Body of pancreas (tissue), 4 donors: Measurements from ENCODE around the gene ERC1. TPM values are rescaled to one million over a fixed set of nuclear protein-coding genes. Genes with fewer than 3 reads are reported as not detected.

Experiments used
- ATAC-seq: fragments of 150-250 bp; one replicate; pipeline ENCODE4 v1.9.1; 2016
- DNase-seq, 4 donors: peaks; one replicate each; pipeline ENCODE4 v3.0.0-alpha.2; 2019
- H3K27ac ChIP-seq, 4 donors: fragments of 200-600 bp; sonication (generic); 1 replicate in 3 of 4; 2 replicates in 1 of 4; pipeline versions ENCODE4 v1.5.1 to v1.6.1; 2016 to 2019; ENCODE audit warnings: mild to moderate bottlenecking in 1 of 4, mixed read lengths in 1 of 4, moderate library complexity in 1 of 4
- H3K27me3 ChIP-seq, 2 donors: fragments of 200-600 bp; sonication (generic); one replicate each; pipeline ENCODE4 v1.6.0; 2016; ENCODE audit warnings: mild to moderate bottlenecking in 1 of 2
- H3K36me3 ChIP-seq, 2 donors: fragments of 200-600 bp; sonication (generic); replicated peaks in 1 of 2; 2 replicates each; pipeline ENCODE4 v1.5.1; 2016; ENCODE audit warnings: low read depth in 2 of 2; ENCODE audit not compliant: insufficient read depth in 1 of 2
- H3K4me1 ChIP-seq: fragments of 200-600 bp; sonication (generic); one replicate; pipeline ENCODE4 v1.6.0; 2016
- H3K4me3 ChIP-seq, 2 donors: fragments of 200-600 bp; sonication (generic); 1 replicate in 1 of 2; 2 replicates in 1 of 2; pipeline ENCODE4 v1.5.1; 2016 to 2019
- H3K9me3 ChIP-seq, 3 donors: fragments of 200-600 bp; sonication (generic); 1 replicate in 2 of 3; 2 replicates in 1 of 3; pipeline ENCODE4 v1.5.1; 2016
- POLR2A ChIP-seq, 3 donors: fragments of 450-650 bp; IDR thresholded peaks; one replicate each; pipeline ENCODE4 v1.6.1; 2016; ENCODE audit warnings: antibody characterized with exemption in 3 of 3, mild to moderate bottlenecking in 2 of 3
- WGBS, 2 donors: methylation state at CpG; one replicate each; pipeline ENCODE4 v1.1.5; 2017; 5-methylcytosine and 5-hydroxymethylcytosine counted together
- intact Hi-C: fragments of 100-400 bp; cut with DNase I; formaldehyde crosslinking; loops from one replicate; pipeline ENCODE4 v1.15.1; 2023
- total RNA-seq, 2 donors: library from RNA; depleted of rRNA; stranded (reverse); fragments of >200 nt; gene quantifications; one replicate each; pipeline ENCODE4 v1.1.0, GENCODE V29; 2016
- TF ChIP-seq, protein P1 (sequence below), 7 experiments: fragments of 450-650 bp in 4 of 7; fragments of 200-600 bp in 3 of 7; sonication (generic) in 3 of 7; IDR thresholded peaks; one replicate each; pipeline ENCODE4 v1.5.1; 2016 to 2019; ENCODE audit warnings: antibody characterized with exemption in 7 of 7

Gene ERC1
- total RNA-seq, 2 donors from 2014 or later: 20.8 to 29.0 TPM

DNA sequence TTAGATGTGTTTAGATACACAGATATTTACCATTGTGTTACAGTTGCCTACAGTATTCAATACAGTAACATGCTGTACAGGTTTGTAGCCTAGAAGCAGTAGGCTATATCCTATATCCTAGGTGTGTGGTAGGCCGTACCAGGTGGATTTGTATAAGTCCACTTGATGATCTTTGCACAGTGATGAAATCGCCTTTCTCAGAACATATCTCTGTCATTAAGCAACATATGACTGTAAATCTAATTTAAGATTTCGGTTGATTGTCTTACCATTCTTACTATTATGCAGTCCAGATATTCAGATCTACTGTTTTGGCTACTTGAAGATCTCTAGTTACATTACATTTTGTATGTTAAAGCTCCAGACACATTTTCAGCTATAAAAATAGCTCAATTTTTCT is 39.8 kb downstream of the ERC1 start:
- Histone ChIP-seq H3K27me3 (no peaks in the 10 kb centered on the region), H3K27ac (no peak overlapping the region), H3K9me3 (no peaks in the 10 kb centered on the region), H3K36me3 (no peaks in the 10 kb centered on the region), H3K4me3 (no peak overlapping the region), H3K4me1 (no peaks in the 10 kb centered on the region)
- DNase-seq (no peak), ATAC-seq (no peak)
- WGBS, 2 donors: 91 to 97% methylated on average over 3 of the region's 3 CpGs
- intact Hi-C loops: no loop called here
- no peak for TF ChIP-seq POLR2A (IDR thresholded peaks at IDR 0.05)
- TF ChIP-seq, protein P1, sequence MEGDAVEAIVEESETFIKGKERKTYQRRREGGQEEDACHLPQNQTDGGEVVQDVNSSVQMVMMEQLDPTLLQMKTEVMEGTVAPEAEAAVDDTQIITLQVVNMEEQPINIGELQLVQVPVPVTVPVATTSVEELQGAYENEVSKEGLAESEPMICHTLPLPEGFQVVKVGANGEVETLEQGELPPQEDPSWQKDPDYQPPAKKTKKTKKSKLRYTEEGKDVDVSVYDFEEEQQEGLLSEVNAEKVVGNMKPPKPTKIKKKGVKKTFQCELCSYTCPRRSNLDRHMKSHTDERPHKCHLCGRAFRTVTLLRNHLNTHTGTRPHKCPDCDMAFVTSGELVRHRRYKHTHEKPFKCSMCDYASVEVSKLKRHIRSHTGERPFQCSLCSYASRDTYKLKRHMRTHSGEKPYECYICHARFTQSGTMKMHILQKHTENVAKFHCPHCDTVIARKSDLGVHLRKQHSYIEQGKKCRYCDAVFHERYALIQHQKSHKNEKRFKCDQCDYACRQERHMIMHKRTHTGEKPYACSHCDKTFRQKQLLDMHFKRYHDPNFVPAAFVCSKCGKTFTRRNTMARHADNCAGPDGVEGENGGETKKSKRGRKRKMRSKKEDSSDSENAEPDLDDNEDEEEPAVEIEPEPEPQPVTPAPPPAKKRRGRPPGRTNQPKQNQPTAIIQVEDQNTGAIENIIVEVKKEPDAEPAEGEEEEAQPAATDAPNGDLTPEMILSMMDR (IDR thresholded peaks at IDR 0.05): no peak

DNA sequence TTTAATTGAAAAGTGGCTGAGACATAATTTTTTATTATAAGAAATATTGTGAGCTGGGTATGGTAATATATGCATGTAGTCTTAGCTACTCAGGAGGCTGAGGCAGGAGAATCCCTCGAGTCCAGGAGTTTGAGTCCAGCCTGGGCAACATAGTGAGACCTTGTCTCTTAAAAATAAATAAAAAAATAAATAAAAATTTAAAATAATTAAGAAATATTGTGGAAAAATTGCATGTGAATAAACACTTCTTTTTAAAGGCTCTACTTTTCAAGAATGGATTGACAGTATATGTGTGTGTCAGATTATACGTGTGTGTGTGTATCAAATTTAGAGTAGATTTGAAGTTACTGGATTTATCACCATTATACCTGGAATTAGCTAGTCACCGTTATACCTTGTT is 43.2 kb downstream of the ERC1 start:
- 98 to 99% methylated on average over 3 of the region's 3 CpGs for WGBS, 2 donors
- no peak overlapping the region for H3K27ac ChIP-seq
- DNase-seq: no peak
- TF ChIP-seq, protein P1 (IDR thresholded peaks at IDR 0.05): no peak
- TF ChIP-seq POLR2A (IDR thresholded peaks at IDR 0.05): no peak
- no peaks in the 10 kb centered on the region for H3K9me3 ChIP-seq
- no peaks in the 10 kb centered on the region for H3K36me3 ChIP-seq
- no peak overlapping the region for H3K4me3 ChIP-seq
- H3K27me3 ChIP-seq: no peaks in the 10 kb centered on the region
- intact Hi-C loops: no loop called here
- H3K4me1 ChIP-seq: peaks cover 6% of the 10 kb centered on the region
- no peak for ATAC-seq

DNA sequence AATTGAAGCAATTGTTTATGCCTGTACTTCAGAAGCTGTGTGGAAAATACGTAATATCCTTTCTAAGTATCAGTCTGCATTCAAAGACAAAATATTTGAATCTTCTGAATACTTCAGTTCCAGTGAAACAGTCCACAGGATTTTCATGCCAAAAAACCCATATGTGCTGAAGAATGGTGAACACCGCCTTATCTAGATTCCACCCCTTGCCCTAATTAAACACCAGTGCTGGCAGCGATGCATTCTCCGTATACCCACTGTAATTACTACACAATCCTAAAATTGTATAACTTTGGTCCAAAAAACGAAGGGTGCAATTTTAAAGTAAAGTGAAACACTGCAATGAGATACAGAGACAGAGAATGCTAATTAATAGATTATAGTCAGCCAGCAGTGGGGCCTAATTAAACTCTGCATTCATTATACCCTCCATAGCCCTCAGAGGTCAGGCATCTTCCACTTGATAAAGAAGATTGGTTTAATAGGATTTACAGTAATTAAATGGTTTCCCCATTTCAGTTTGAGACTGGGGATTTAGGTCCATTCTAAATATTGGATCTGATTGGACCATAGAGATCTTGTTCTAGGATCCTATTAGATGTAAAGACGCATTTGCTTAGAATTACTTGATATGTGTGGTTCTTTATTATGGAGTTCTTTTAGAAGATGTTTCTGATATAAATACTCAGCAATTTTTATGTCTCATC is 43.9 kb downstream of the ERC1 start:
- 85 to 86% methylated on average over 6 of the region's 6 CpGs for WGBS, 2 donors
- no peak overlapping the region for H3K27ac ChIP-seq
- no peak for ATAC-seq

DNA sequence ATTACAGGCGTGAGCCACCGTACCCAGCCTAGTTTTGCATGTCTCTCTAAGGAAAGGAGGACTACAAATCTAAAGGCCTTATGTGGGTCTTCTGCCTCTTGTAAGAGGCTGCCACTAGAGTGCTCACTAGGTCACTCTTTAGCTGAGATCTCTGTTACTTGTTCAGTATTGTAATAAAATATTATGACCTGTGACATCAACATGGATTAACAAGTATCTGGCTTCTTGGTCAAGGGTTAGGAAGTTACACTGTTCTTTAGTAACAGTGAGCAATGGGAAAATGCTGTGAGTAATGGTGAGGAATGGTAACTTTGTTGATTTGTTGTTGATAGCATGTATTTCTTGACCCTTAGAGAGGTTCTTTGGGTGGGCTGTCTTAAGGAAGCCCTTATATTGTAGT is 50.5 kb downstream of the ERC1 start:
- Histone ChIP-seq H3K4me1 (peaks cover 6% of the 10 kb centered on the region), H3K36me3 (no peaks in the 10 kb centered on the region), H3K4me3 (no peak overlapping the region), H3K27ac (no peak overlapping the region), H3K9me3 (no peaks in the 10 kb centered on the region), H3K27me3 (no peaks in the 10 kb centered on the region)
- DNase-seq (no peak), ATAC-seq (no peak)
- WGBS, 2 donors: 100% methylated on average over 2 of the region's 2 CpGs
- intact Hi-C loops: no loop called here
- TF ChIP-seq, protein P1 (IDR thresholded peaks at IDR 0.05): no peak
- no peak for TF ChIP-seq POLR2A (IDR thresholded peaks at IDR 0.05)

More for the DNA sequence above, 43.9 kb downstream of the ERC1 start:
- DNase-seq: no peak
- intact Hi-C loops: no loop called here
- H3K27me3 ChIP-seq: no peaks in the 10 kb centered on the region
- no peaks in the 10 kb centered on the region for H3K36me3 ChIP-seq
- peaks cover 6% of the 10 kb centered on the region for H3K4me1 ChIP-seq
- TF ChIP-seq, protein P1 (IDR thresholded peaks at IDR 0.05): no peak
- no peak for TF ChIP-seq POLR2A (IDR thresholded peaks at IDR 0.05)
- no peaks in the 10 kb centered on the region for H3K9me3 ChIP-seq
- H3K4me3 ChIP-seq: no peak overlapping the region

DNA sequence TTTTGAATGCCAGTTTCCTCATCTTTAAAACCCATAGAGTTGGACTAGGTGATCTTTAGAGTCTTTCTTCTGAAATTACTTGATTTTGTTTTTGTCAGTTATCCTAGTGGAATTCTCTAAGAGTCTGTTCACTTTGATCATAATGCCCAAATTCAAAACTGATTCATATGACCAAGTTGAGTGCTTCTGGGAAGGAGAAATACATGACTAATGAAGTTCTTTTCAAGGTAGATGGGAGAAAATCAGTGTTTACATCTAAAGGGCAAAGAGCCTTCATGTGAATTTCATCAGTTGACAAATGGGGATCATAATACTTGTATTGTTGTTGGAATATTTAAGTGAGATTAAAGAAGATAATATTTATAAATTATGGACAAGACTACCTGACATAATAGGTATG is 53.2 kb downstream of the ERC1 start:
- DNase-seq (no peak), ATAC-seq (no peak)
- TF ChIP-seq, protein P1 (IDR thresholded peaks at IDR 0.05): no peak
- TF ChIP-seq POLR2A (IDR thresholded peaks at IDR 0.05): no peak
- Histone ChIP-seq H3K9me3 (no peaks in the 10 kb centered on the region), H3K27me3 (no peaks in the 10 kb centered on the region), H3K4me1 (no peaks in the 10 kb centered on the region), H3K27ac (no peak overlapping the region), H3K36me3 (no peaks in the 10 kb centered on the region), H3K4me3 (no peak overlapping the region)
- intact Hi-C loops: no loop called here
